Right lobe of liver (tissue), 6 donors: Measurements from ENCODE around the gene ZNF816. TPM values are rescaled to one million over a fixed set of nuclear protein-coding genes. Genes with fewer than 3 reads are reported as not detected.
"Not testable (repeated sequence)": the region's sequence is repeated elsewhere in the genome, so short reads cannot be mapped to it uniquely, and the experiment has no call there.

Source experiments
- ATAC-seq, 4 donors: fragments of 200-7000 bp; cut with Tn5 transposase; one replicate each; pipeline ENCODE4 v1.9.1; 2020; ENCODE audit warnings: mild to moderate bottlenecking in 4 of 4, moderate library complexity in 4 of 4
- DNase-seq, 3 donors: peaks; one replicate each; pipeline ENCODE4 v3.0.0-alpha.2; 2020
- H3K27ac ChIP-seq, 3 donors: fragments of 200-600 bp; one replicate each; pipeline ENCODE4 v1.8.0; 2022
- H3K27me3 ChIP-seq, 2 donors: fragments of 200-600 bp; one replicate each; pipeline ENCODE4 v1.8.0; 2022
- H3K36me3 ChIP-seq, 4 donors: fragments of 200-600 bp; sonication (generic) in 1 of 4; one replicate each; pipeline versions ENCODE4 v1.5.1 to v1.8.0; 2017 to 2022; ENCODE audit warnings: control low read depth in 1 of 4
- H3K4me1 ChIP-seq, 4 donors: fragments of 200-600 bp; sonication (generic) in 1 of 4; one replicate each; pipeline versions ENCODE4 v1.5.1 to v1.8.0; 2017 to 2022; ENCODE audit warnings: control low read depth in 1 of 4
- H3K4me3 ChIP-seq, 3 donors: fragments of 200-600 bp; one replicate each; pipeline ENCODE4 v1.8.0; 2022
- H3K9me3 ChIP-seq, 4 donors: fragments of 200-600 bp; sonication (generic) in 1 of 4; one replicate each; pipeline versions ENCODE4 v1.5.1 to v1.8.0; 2017 to 2022; ENCODE audit warnings: control low read depth in 1 of 4
- POLR2A ChIP-seq: fragments of 450-650 bp; IDR thresholded peaks from one replicate; pipeline ENCODE4 v1.6.1; 2017; ENCODE audit warnings: antibody characterized with exemption, mild to moderate bottlenecking
- WGBS: methylation state at CpG from one replicate; pipeline ENCODE4 v1.1.6; 2018; ENCODE audit warnings: low coverage, low lambda C conversion rate; ENCODE audit not compliant: insufficient coverage; ENCODE audit errors: missing lambda C conversion rate; 5-methylcytosine and 5-hydroxymethylcytosine counted together
- intact Hi-C, 2 donors: fragments of 100-400 bp; cut with DNase I; formaldehyde crosslinking; loops; one replicate each; pipeline versions ENCODE4 v1.11.2 to v1.14.1; 2022
- total RNA-seq, 6 experiments: library from RNA; depleted of rRNA in 2 of 6; stranded (reverse); fragments of >200 nt in 2 of 6; fragmentation: NEBNext Ultra II Directional in 3 of 6; extraction: Animal tissue kit (Norgen Biotek cat#: 25700) in 3 of 6; gene quantifications; one replicate each; pipeline versions ENCODE4 v1.1.0 to v1.2.4, GENCODE V29; 2016 to 2023
- TF ChIP-seq, protein P1 (sequence below), 4 donors: fragments of 200-600 bp in 3 of 4; fragments of 450-650 bp in 1 of 4; IDR thresholded peaks; one replicate each; pipeline versions ENCODE4 v1.5.1 to v1.8.0; 2016 to 2022; ENCODE audit warnings: antibody characterized with exemption in 4 of 4, mild to moderate bottlenecking in 2 of 4
- donor health status: DM: no; HTN: yes; CAD: no.
- donor health status: DM: no; HTN: no; CAD: no.
- donor health status: DM: no; HTN: no; CAD: no.
- donor health status: DM: no; HTN: yes; CAD: no.
- donor health status: DM: no; HTN: yes; CAD: no.

The ZNF816 gene
- total RNA-seq, 6 experiments from 2014 or later: 0.68 to 3.5 (median 1.9) TPM

GRCh38 chr19:52946322-52947310, 16.1 kb downstream of the ZNF816 start:
- 31% methylated on average over 21 of the region's 39 CpGs for WGBS
- ATAC-seq: peak in 2 of 4 donors; percentile 34 to 67
- intact Hi-C loops: no loop called here
- Histone ChIP-seq H3K27me3 (no peaks in the 10 kb centered on the region), H3K9me3 (peaks cover 2 to 46% (median 15%) of the 10 kb centered on the region in 4 donors), H3K27ac (no peak overlapping the region), H3K4me3 (no peak overlapping the region), H3K36me3 (peaks cover 0 to 12% (median under 1%) of the 10 kb centered on the region in 4 donors), H3K4me1 (no peaks in the 10 kb centered on the region)
- TF ChIP-seq, protein P1, sequence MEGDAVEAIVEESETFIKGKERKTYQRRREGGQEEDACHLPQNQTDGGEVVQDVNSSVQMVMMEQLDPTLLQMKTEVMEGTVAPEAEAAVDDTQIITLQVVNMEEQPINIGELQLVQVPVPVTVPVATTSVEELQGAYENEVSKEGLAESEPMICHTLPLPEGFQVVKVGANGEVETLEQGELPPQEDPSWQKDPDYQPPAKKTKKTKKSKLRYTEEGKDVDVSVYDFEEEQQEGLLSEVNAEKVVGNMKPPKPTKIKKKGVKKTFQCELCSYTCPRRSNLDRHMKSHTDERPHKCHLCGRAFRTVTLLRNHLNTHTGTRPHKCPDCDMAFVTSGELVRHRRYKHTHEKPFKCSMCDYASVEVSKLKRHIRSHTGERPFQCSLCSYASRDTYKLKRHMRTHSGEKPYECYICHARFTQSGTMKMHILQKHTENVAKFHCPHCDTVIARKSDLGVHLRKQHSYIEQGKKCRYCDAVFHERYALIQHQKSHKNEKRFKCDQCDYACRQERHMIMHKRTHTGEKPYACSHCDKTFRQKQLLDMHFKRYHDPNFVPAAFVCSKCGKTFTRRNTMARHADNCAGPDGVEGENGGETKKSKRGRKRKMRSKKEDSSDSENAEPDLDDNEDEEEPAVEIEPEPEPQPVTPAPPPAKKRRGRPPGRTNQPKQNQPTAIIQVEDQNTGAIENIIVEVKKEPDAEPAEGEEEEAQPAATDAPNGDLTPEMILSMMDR (IDR thresholded peaks at IDR 0.05): no peak
- no peak for TF ChIP-seq POLR2A
- peak in 1 of 3 donors; percentile 48 for DNase-seq

GRCh38 chr19:52945652-52946321, 16.9 kb downstream of the ZNF816 start:
- Histone ChIP-seq H3K4me1 (no peaks in the 10 kb centered on the region), H3K36me3 (peaks cover 0 to 5% (median 0%) of the 10 kb centered on the region in 4 donors), H3K27me3 (no peaks in the 10 kb centered on the region), H3K27ac (no peak overlapping the region), H3K9me3 (peaks cover 2 to 40% (median 15%) of the 10 kb centered on the region in 4 donors), H3K4me3 (no peak overlapping the region)
- ATAC-seq: no peak
- intact Hi-C loops: no loop called here
- DNase-seq: no peak
- WGBS: 51% methylated on average over 19 of the region's 24 CpGs
- TF ChIP-seq POLR2A: no peak
- TF ChIP-seq, protein P1 (IDR thresholded peaks at IDR 0.05): no peak

GRCh38 chr19:52944703-52945493, 17.8 kb downstream of the ZNF816 start:
- H3K4me1 ChIP-seq, H3K4me3 ChIP-seq, ATAC-seq, intact Hi-C loops, H3K27ac ChIP-seq, H3K27me3 ChIP-seq, H3K36me3 ChIP-seq, DNase-seq: not testable (repeated sequence)
- WGBS: 35% methylated on average over 17 of the region's 17 CpGs
- H3K9me3 ChIP-seq: peaks cover 2 to 31% (median 15%) of the 10 kb centered on the region in 4 donors

- H3K27me3 ChIP-seq: no peaks in the 10 kb centered on the region
- DNase-seq (no peak), ATAC-seq (no peak)
- no peaks in the 10 kb centered on the region for H3K4me1 ChIP-seq
- no peak overlapping the region for H3K27ac ChIP-seq
- peaks cover 2 to 23% (median 13%) of the 10 kb centered on the region in 4 donors for H3K9me3 ChIP-seq
- TF ChIP-seq POLR2A: no peak
- TF ChIP-seq, protein P1 (IDR thresholded peaks at IDR 0.05): no peak
- WGBS: 51% methylated on average over 15 of the region's 17 CpGs
- no peak overlapping the region for H3K4me3 ChIP-seq
- intact Hi-C loops: no loop called here
- H3K36me3 ChIP-seq: no peaks in the 10 kb centered on the region
Measured at GRCh38 chr19:52943884-52944643, 18.6 kb downstream of the ZNF816 start.
